Endothelial cell of umbilical vein (primary cell): ENCODE results near the gene MCTP2. TPM values are rescaled to one million over a fixed set of nuclear protein-coding genes. Genes with fewer than 3 reads are reported as not detected.

Experiments used
- BruUV-seq: library from RNA; stranded (reverse); fragments of 400-500 nt; replicated peaks from 2 replicates; lab custom pipeline; 2021; lab: Mats Ljungman, UMichigan
- CTCF ChIA-PET: fragments of 300-600, 350-600 bp; sonication (Branson Sonifier 250); formaldehyde crosslinking; loops from one replicate; lab custom pipeline; 2021; ENCODE audit warnings: antibody characterized with exemption, inconsistent platforms; lab: Charles Lee
- POLR2A ChIA-PET: fragments of 300-600, 350-600 bp; sonication (Branson Sonifier 250); formaldehyde crosslinking; loops from one replicate; lab custom pipeline; 2021; ENCODE audit warnings: antibody characterized with exemption, inconsistent platforms; lab: Charles Lee
- DNase-seq: peaks from one replicate; pipeline ENCODE4 v3.0.0-alpha.2; 2011; ENCODE audit warnings: low read depth, low spot score
- FAIRE-seq: peaks from 2 replicates; lab custom pipeline; 2011; peaks lifted over from hg19 to GRCh38; lab: Jason Lieb, UNC
- H2AFZ ChIP-seq: 2 replicates; pipeline ENCODE4 v1.6.0; 2012; ENCODE audit warnings: low read depth, low read length, control low read depth, inconsistent platforms
- H3K27ac ChIP-seq: 2 replicates; pipeline ENCODE4 v1.5.1; 2011; ENCODE audit warnings: low read depth, mild to moderate bottlenecking, control low read depth, low read length, moderate library complexity; ENCODE audit not compliant: insufficient read depth
- H3K27me3 ChIP-seq, 2 experiments: 2 replicates each; pipeline versions ENCODE4 v1.6.0 to v1.6.1; 2011; ENCODE audit warnings: low read length in 2 of 2, mixed read lengths in 1 of 2; ENCODE audit not compliant: control insufficient read depth in 2 of 2, insufficient read depth in 2 of 2
- H3K36me3 ChIP-seq, 2 experiments: 2 replicates in 1 of 2; 3 replicates in 1 of 2; pipeline ENCODE4 v1.5.1; 2011; ENCODE audit warnings: low read length in 2 of 2, mild to moderate bottlenecking in 1 of 2, moderate library complexity in 1 of 2; ENCODE audit not compliant: control insufficient read depth in 2 of 2, insufficient read depth in 2 of 2; ENCODE audit errors: extremely low read depth in 1 of 2
- H3K4me1 ChIP-seq: 3 replicates; pipeline ENCODE4 v1.5.1; 2011; ENCODE audit warnings: mild to moderate bottlenecking, low read length; ENCODE audit not compliant: control insufficient read depth, insufficient read depth; ENCODE audit errors: extremely low read depth
- H3K4me2 ChIP-seq: 2 replicates; pipeline ENCODE4 v1.6.1; 2011; ENCODE audit warnings: low read length, control low read depth, mixed read lengths; ENCODE audit not compliant: insufficient read depth
- H3K4me3 ChIP-seq, 3 experiments: fragments of 200-600 bp in 1 of 3; sonication (generic), shearing (Covaris generic) in 1 of 3; replicated peaks in 1 of 3; 2 replicates each; pipeline ENCODE4 v1.5.1; 2011 to 2016; ENCODE audit warnings: control low read depth in 3 of 3, low read length in 3 of 3, mild to moderate bottlenecking in 2 of 3, inconsistent platforms in 1 of 3, low read depth in 1 of 3, moderate library complexity in 1 of 3; ENCODE audit not compliant: insufficient read depth in 1 of 3
- H3K79me2 ChIP-seq: 2 replicates; pipeline ENCODE4 v1.6.0; 2012; ENCODE audit warnings: low read length, inconsistent platforms; ENCODE audit not compliant: control insufficient read depth, insufficient read depth
- H3K9ac ChIP-seq: replicated peaks from 2 replicates; pipeline ENCODE3; 2011; ENCODE audit warnings: low read length, control low read depth; ENCODE audit not compliant: insufficient read depth; ENCODE audit errors: extremely low read depth
- H3K9me1 ChIP-seq: replicated peaks from 3 replicates; pipeline ENCODE4 v1.6.0; 2011; ENCODE audit warnings: mild to moderate bottlenecking, low read length; ENCODE audit not compliant: control insufficient read depth, insufficient read depth; ENCODE audit errors: extremely low read depth
- H3K9me3 ChIP-seq: replicated peaks from 2 replicates; pipeline ENCODE4 v1.5.1; 2012; ENCODE audit warnings: low read length, inconsistent platforms; ENCODE audit not compliant: control insufficient read depth, insufficient read depth
- H4K20me1 ChIP-seq: replicated peaks from 2 replicates; pipeline ENCODE3; 2011; ENCODE audit warnings: mild to moderate bottlenecking, low read length; ENCODE audit not compliant: control insufficient read depth, insufficient read depth; ENCODE audit errors: extremely low read depth
- CTCF ChIP-seq, 2 donors: IDR thresholded peaks; 1 replicate in 1 of 2; 2 replicates in 1 of 2; pipeline ENCODE4 v1.5.1; 2011; ENCODE audit warnings: low read length in 2 of 2, mild to moderate bottlenecking in 2 of 2, moderate library complexity in 2 of 2, control low read depth in 1 of 2, inconsistent platforms in 1 of 2, low read depth in 1 of 2; ENCODE audit not compliant: insufficient read depth in 1 of 2; ENCODE audit errors: extremely low read depth in 1 of 2
- EZH2 ChIP-seq: IDR thresholded peaks from 2 replicates; pipeline ENCODE4 v1.6.1; 2012; ENCODE audit warnings: borderline replicate concordance, low read depth, mild to moderate bottlenecking, moderate library complexity, low read length, inconsistent platforms; ENCODE audit not compliant: severe bottlenecking
- FOS ChIP-seq: IDR thresholded peaks from 2 replicates; pipeline ENCODE4 v1.6.1; 2011; ENCODE audit warnings: mild to moderate bottlenecking, low read length, moderate library complexity, borderline replicate concordance; ENCODE audit not compliant: insufficient read depth
- GATA2 ChIP-seq: IDR thresholded peaks from 2 replicates; pipeline ENCODE4 v1.7.0; 2011; ENCODE audit warnings: low read depth, mild to moderate bottlenecking, moderate library complexity, mixed read lengths, low read length; ENCODE audit not compliant: insufficient read length, insufficient read depth
- JUN ChIP-seq: IDR thresholded peaks from 2 replicates; pipeline ENCODE4 v1.6.1; 2011; ENCODE audit warnings: borderline replicate concordance, low read depth; ENCODE audit not compliant: insufficient read length, insufficient read depth
- MAX ChIP-seq: IDR thresholded peaks from 2 replicates; pipeline ENCODE4 v1.6.1; 2011; ENCODE audit not compliant: insufficient read depth, insufficient read length
- MYC ChIP-seq: IDR thresholded peaks from one replicate; pipeline ENCODE4 v1.6.1; 2011; ENCODE audit warnings: mild to moderate bottlenecking, low read depth, low read length
- POLR2A ChIP-seq: IDR thresholded peaks from 2 replicates; pipeline ENCODE4 v1.6.1; 2012; ENCODE audit warnings: low read depth, mild to moderate bottlenecking, control low read depth, low read length
- POLR2AphosphoS5 ChIP-seq: IDR thresholded peaks from 2 replicates; pipeline ENCODE4 v1.6.1; 2012; ENCODE audit warnings: low read depth, mild to moderate bottlenecking, control low read depth, low read length, moderate library complexity; ENCODE audit not compliant: insufficient read depth
- dilution Hi-C: fragments of 300-500 bp; cut with MboI; formaldehyde crosslinking; loops from one replicate; pipeline ENCODE4 v1.15.0; 2019; ENCODE audit warnings: low sequenced_read_pairs; ENCODE audit not compliant: extremely low pct_ligation_motif_present
- intact Hi-C: fragments of 100-400 bp; cut with micrococcal nuclease; formaldehyde crosslinking; loops from one replicate; pipeline ENCODE4 v1.10.0; 2022
- polyA plus RNA-seq, 4 experiments: library from polyadenylated mRNA; depleted of rRNA in 3 of 4; stranded (reverse) in 3 of 4; unstranded in 1 of 4; fragments of >200 nt; gene quantifications; 2 replicates each; pipeline versions ENCODE4 v1.2.1 to v1.2.3, GENCODE V29; 2011 to 2012; ENCODE audit warnings: missing spikeins in 1 of 4
- total RNA-seq: library from RNA; stranded (reverse); gene quantifications from 2 replicates; pipeline ENCODE4 v1.2.3, GENCODE V29; 2021

Gene MCTP2
- total and polyA plus RNA-seq, 2 donors (not counting 3 experiments of a cell fraction or from before 2014, with no cell fraction given), result 0.01 to 0.75 TPM

DNA sequence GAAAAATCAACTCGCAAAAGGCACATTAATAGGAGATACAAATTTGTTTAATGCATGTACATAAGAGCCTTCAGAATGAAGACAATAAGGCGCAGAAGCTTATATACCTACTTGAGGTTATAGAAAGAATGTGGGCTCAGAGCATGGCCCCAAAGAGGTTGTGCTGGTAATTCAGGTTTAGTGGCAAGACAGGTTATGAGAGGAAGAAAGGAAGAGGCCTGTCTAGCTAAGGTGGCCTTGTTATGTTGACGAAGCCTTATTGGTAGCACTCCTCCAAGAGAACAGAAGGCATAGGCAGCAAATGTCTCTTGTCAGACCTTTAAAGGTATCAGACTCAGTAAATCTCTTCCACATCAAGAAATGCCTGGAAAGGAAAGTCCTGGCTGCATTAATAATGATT lies 290.8 kb downstream of the MCTP2 start:
- Histone ChIP-seq H3K4me1 (no peaks in the 10 kb centered on the region), H3K79me2 (no peaks in the 10 kb centered on the region), H3K9me1 (no peaks in the 10 kb centered on the region), H4K20me1 (no peaks in the 10 kb centered on the region), H3K27ac (no peak overlapping the region), H3K27me3 (no peaks in the 10 kb centered on the region), H2AFZ (no peak overlapping the region), H3K9me3 (no peaks in the 10 kb centered on the region), H3K9ac (no peak overlapping the region), H3K4me3 (no peak overlapping the region), H3K4me2 (no peak overlapping the region), H3K36me3 (no peaks in the 10 kb centered on the region)
- FAIRE-seq, result no peak
- CTCF ChIA-PET, result no interaction called here
- TF ChIP-seq FOS, result no peak
- no peak for TF ChIP-seq POLR2A
- no peak for TF ChIP-seq MAX
- TF ChIP-seq JUN, result no peak
- TF ChIP-seq POLR2AphosphoS5, result no peak
- no peak for DNase-seq
- dilution Hi-C loops, result no loop called here
- BruUV-seq, result no TSS peak
- intact Hi-C loops, result no loop called here
- POLR2A ChIA-PET, result no interaction called here

GRCh38 chr15:94523873-94524272 lies 292.5 kb downstream of the MCTP2 start:
- Histone ChIP-seq H4K20me1 (no peaks in the 10 kb centered on the region), H2AFZ (no peak overlapping the region), H3K9me1 (no peaks in the 10 kb centered on the region), H3K79me2 (no peaks in the 10 kb centered on the region), H3K9me3 (no peaks in the 10 kb centered on the region), H3K27me3 (no peaks in the 10 kb centered on the region), H3K9ac (no peak overlapping the region), H3K4me1 (no peaks in the 10 kb centered on the region), H3K4me2 (no peak overlapping the region), H3K27ac (no peak overlapping the region), H3K36me3 (no peaks in the 10 kb centered on the region), H3K4me3 (no peak overlapping the region)
- dilution Hi-C loops (no loop called here), intact Hi-C loops (no loop called here)
- BruUV-seq, result no TSS peak
- no peak for DNase-seq
- ChIA-PET POLR2A (no interaction called here), CTCF (no interaction called here)
- TF ChIP-seq JUN (no peak), FOS (no peak), EZH2 (no peak), MYC (no peak), POLR2A (no peak), CTCF (IDR thresholded peaks at IDR 0.05; ENCODE audit: extremely low read depth in 1 of 2, insufficient read depth in 1 of 2, low read depth in 1 of 2, low read length in 2 of 2) (no peak), GATA2 (no peak), POLR2AphosphoS5 (no peak), MAX (no peak)
- FAIRE-seq, result no peak
